Testis (tissue), 2 donors: ENCODE measurements around the gene INHBA.

Source experiments
- POLR2A ChIP-seq: fragments of 450-650 bp; IDR thresholded peaks from one replicate; pipeline ENCODE4 v1.6.1; 2017; ENCODE audit warnings: antibody characterized with exemption, mild to moderate bottlenecking, moderate library complexity
- TF ChIP-seq, protein P1 (sequence below), 3 experiments: fragments of 450-650 bp in 2 of 3; fragments of 200-600 bp in 1 of 3; sonication (generic) in 1 of 3; IDR thresholded peaks; one replicate each; pipeline ENCODE4 v1.5.1; 2016 to 2019; ENCODE audit warnings: antibody characterized with exemption in 3 of 3, mild to moderate bottlenecking in 2 of 3, moderate library complexity in 1 of 3

- TF ChIP-seq, protein P1, sequence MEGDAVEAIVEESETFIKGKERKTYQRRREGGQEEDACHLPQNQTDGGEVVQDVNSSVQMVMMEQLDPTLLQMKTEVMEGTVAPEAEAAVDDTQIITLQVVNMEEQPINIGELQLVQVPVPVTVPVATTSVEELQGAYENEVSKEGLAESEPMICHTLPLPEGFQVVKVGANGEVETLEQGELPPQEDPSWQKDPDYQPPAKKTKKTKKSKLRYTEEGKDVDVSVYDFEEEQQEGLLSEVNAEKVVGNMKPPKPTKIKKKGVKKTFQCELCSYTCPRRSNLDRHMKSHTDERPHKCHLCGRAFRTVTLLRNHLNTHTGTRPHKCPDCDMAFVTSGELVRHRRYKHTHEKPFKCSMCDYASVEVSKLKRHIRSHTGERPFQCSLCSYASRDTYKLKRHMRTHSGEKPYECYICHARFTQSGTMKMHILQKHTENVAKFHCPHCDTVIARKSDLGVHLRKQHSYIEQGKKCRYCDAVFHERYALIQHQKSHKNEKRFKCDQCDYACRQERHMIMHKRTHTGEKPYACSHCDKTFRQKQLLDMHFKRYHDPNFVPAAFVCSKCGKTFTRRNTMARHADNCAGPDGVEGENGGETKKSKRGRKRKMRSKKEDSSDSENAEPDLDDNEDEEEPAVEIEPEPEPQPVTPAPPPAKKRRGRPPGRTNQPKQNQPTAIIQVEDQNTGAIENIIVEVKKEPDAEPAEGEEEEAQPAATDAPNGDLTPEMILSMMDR (IDR thresholded peaks at IDR 0.05), result no peak
- no peak for TF ChIP-seq POLR2A
These were observed 29.5 kb upstream of the INHBA start for GRCh38 chr7:41732436-41732785.
